GM21737 (cell line): ENCODE results near the gene ABCA12.

ENCODE experiments used
- ATAC-seq: cut with Tn5 transposase; IDR thresholded peaks from one replicate; pipeline ENCODE4 v1.9.1; 2021; ENCODE audit warnings: mild to moderate bottlenecking, moderate library complexity; ENCODE audit not compliant: unreplicated experiment

ABCA12 gene

DNA sequence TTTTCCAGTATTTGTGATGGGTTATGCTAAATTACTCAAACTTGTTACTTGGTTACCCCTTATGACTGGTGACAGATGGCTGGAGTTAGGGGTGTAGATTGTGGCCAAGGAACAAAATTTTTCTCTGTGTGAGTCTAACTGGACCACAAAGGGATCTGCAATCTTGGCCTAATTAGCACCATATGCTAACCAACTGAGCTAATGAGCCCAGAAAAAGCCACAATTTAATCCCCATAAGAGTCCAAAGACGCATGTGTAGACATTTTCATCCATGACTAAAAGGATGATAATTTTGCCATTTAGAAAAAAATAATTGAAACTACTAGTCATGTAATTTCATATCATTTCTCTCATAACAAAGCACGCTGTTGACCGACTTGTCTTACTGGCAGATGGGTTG lies 151.2 kb downstream of the ABCA12 start:
- ATAC-seq = no peak

GRCh38 chr2:214985619-214986018 lies 152.8 kb downstream of the ABCA12 start:
- no peak for ATAC-seq

GRCh38 chr2:214966420-214966819 lies 172.0 kb downstream of the ABCA12 start:
- ATAC-seq = no peak

- ATAC-seq = no peak
These were observed 177.7 kb downstream of the ABCA12 start for GRCh38 chr2:214960677-214961076.

DNA sequence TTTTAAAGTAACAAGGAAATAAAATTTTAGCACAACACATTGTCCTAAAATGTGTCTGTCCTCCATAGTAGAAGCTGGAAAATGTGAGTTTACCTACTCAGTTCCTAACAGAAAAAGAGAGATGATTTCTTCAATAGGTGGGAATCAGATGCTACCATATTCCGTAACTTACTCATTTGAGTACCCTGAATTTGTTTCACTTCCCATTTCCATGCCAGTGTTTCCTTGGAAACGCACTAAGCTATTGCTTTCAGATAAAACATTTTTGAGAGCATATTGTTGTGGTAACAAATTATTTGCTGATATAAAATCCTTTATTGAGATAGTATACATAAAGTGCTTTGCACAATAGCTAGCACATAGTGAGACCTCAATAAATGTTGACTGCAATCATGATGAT lies 191.5 kb downstream of the ABCA12 start:
- no peak for ATAC-seq

- ATAC-seq = no peak
These were observed 204.4 kb downstream of the ABCA12 start for GRCh38 chr2:214934006-214934405.

- no peak for ATAC-seq
These were observed 233.8 kb downstream of the ABCA12 start for GRCh38 chr2:214904634-214905033.

DNA sequence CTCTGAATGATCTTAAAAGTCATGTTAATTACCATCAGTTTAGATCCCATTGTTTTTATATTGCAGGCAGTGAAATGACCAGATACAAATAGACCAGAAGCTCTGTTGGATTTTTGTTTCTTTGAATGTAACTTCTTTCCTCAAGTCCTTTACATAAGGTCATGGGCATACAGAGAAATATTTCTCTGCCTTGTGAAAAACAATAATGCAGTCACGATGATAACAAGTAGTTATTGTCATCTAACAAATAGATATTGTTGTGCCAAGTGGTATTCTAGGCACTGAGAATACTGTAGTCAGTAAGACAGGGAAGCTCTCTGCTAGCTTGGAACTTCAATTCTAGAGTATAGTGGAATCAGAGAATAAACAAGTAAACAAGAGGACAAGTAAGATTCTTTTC lies 234.2 kb downstream of the ABCA12 start:
- ATAC-seq = no peak

GRCh38 chr2:214902286-214902685 lies 236.1 kb downstream of the ABCA12 start:
- ATAC-seq = no peak

DNA sequence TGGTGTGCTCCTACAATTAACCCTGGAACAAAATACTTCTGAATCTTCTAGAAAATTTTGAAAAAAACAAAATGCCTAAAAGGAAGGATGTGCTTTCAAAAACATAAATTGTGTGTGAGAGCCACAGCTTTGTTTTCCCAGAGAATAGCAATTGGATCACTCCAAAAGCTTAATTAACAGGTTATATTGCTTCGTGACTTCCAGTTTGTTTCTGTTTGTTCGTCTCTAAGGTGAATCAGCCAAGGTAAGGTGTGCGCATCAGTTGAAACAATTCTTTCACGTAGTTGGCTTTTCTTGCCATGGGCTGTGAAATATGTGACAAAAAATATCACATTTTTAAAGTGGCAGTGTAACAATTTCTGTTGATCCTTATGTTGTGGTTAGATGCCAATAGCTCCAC lies 238.7 kb downstream of the ABCA12 start:
- no peak for ATAC-seq

DNA sequence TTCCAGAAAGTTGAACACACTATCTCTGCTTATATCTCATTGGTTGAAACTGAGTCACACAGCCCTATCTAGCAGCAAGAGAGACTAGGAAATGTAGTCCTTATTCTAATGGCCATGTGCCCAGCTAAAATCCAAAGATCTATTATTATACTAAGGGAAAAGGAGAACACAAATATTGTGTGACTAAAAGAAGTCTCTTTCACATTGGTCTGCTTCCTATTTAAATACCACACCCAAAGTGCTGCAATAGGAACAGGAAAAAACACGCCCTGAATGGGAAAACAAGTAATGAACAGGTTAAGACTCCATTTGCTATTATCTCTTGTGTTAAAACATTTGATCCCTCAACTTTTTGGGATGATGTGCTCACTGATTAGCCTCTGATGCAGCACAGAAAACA lies 242.2 kb downstream of the ABCA12 start:
- no peak for ATAC-seq

GRCh38 chr2:214895469-214895868 lies 243.0 kb downstream of the ABCA12 start:
- no peak for ATAC-seq

GRCh38 chr2:214889301-214889700 lies 249.1 kb downstream of the ABCA12 start:
- ATAC-seq = no peak

GRCh38 chr2:214881647-214882202 lies 256.7 kb downstream of the ABCA12 start:
- no peak for ATAC-seq
